PC-9 (cell line): ENCODE data around the gene GSTO2. TPM values are rescaled to one million over a fixed set of nuclear protein-coding genes. Genes with fewer than 3 reads are reported as not detected.
A peak's percentile ranks its signal among the peaks of the same experiment; 100 is the strongest.

Experiments
- BruUV-seq: library from RNA; stranded (reverse); fragments of 400-500 nt; replicated peaks from 2 replicates; lab custom pipeline; 2021; lab: Mats Ljungman, UMichigan
- CTCF ChIA-PET: fragments of 300-600 bp; sonication (Branson Sonifier 250); formaldehyde crosslinking; loops from one replicate; lab custom pipeline; 2022; ENCODE audit warnings: antibody characterized with exemption; lab: Charles Lee
- POLR2A ChIA-PET: fragments of 300-600 bp; sonication (Branson Sonifier 250); formaldehyde crosslinking; loops from one replicate; lab custom pipeline; 2022; ENCODE audit warnings: antibody characterized with exemption; ENCODE audit not compliant: unreplicated experiment; lab: Charles Lee
- DNase-seq, 2 experiments: peaks; one replicate each; pipeline versions ENCODE4 v3.0.0 to v3.0.0-alpha.2; 2015 to 2022; ENCODE audit warnings: mixed read lengths in 1 of 2
- H2AFZ ChIP-seq: fragments of 200-600 bp; sonication (generic); 2 replicates; pipeline ENCODE4 v1.8.1; 2017; ENCODE audit warnings: antibody characterized with exemption
- H3F3A ChIP-seq: fragments of 200-600 bp; sonication (generic); 2 replicates; pipeline ENCODE4 v1.8.1; 2017; ENCODE audit warnings: antibody characterized with exemption, mild to moderate bottlenecking, low read depth; ENCODE audit not compliant: insufficient read depth
- H3K27ac ChIP-seq: fragments of 200-600 bp; sonication (generic); 2 replicates; pipeline ENCODE4 v1.6.1; 2016; ENCODE audit warnings: mixed run types
- H3K27me3 ChIP-seq: fragments of 200-600 bp; sonication (generic); 2 replicates; pipeline ENCODE4 v1.6.1; 2016; ENCODE audit warnings: low read depth, mixed run types; ENCODE audit not compliant: insufficient read depth
- H3K36me3 ChIP-seq: fragments of 200-600 bp; sonication (generic); 2 replicates; pipeline ENCODE4 v1.6.1; 2016; ENCODE audit warnings: low read depth, mixed run types
- H3K4me1 ChIP-seq: fragments of 200-600 bp; sonication (generic); replicated peaks from 2 replicates; pipeline ENCODE4 v1.6.1; 2016; ENCODE audit warnings: mixed run types; ENCODE audit not compliant: insufficient read depth
- H3K4me2 ChIP-seq: fragments of 200-600 bp; sonication (generic); 2 replicates; pipeline ENCODE4 v1.6.1; 2017; ENCODE audit warnings: mixed run types
- H3K4me3 ChIP-seq: fragments of 200-600 bp; sonication (generic); 2 replicates; pipeline ENCODE4 v1.6.1; 2016; ENCODE audit warnings: mixed run types
- H3K79me2 ChIP-seq: fragments of 200-600 bp; sonication (generic); 2 replicates; pipeline ENCODE4 v1.6.1; 2017; ENCODE audit warnings: low read depth, mixed run types
- H3K9me2 ChIP-seq: fragments of 200-600 bp; sonication (generic); 2 replicates; pipeline ENCODE4 v1.8.1; 2017; ENCODE audit warnings: mild to moderate bottlenecking; ENCODE audit not compliant: insufficient read depth
- H3K9me3 ChIP-seq: fragments of 200-600 bp; sonication (generic); 2 replicates; pipeline ENCODE4 v1.8.1; 2016; ENCODE audit warnings: low read depth; ENCODE audit not compliant: insufficient read depth
- H4K20me1 ChIP-seq: fragments of 200-600 bp; sonication (generic); 2 replicates; pipeline ENCODE4 v1.8.1; 2017; ENCODE audit not compliant: insufficient read depth
- CTCF ChIP-seq: fragments of 200-600 bp; sonication (generic); conservative IDR thresholded peaks from 2 replicates; pipeline ENCODE4 v1.6.1; 2017; ENCODE audit warnings: mixed run types, antibody characterized with exemption, mild to moderate bottlenecking, moderate library complexity
- EZH2 ChIP-seq: fragments of 200-600 bp; sonication (generic); IDR thresholded peaks from 2 replicates; pipeline ENCODE4 v1.8.0; 2017; ENCODE audit warnings: antibody characterized with exemption, low read depth
- intact Hi-C: fragments of 100-400 bp; cut with micrococcal nuclease; formaldehyde crosslinking; loops from one replicate; pipeline ENCODE4 v1.10.0; 2022; ENCODE audit not compliant: unreplicated experiment
- total RNA-seq: library from RNA; stranded (reverse); gene quantifications from 2 replicates; pipeline ENCODE4 v1.2.3, GENCODE V29; 2021

Gene GSTO2
- total RNA-seq, 1 experiment from 2014 or later, result 3.3 TPM

GRCh38 chr10:104331208-104331838, 62.3 kb downstream of the GSTO2 start:
- H3K27me3 ChIP-seq, result no peaks in the 10 kb centered on the region
- no peak overlapping the region for H2AFZ ChIP-seq
- POLR2A ChIA-PET, result no interaction called here
- DNase-seq, result peak in 1 of 2 experiments; percentile 86
- no TSS peak for BruUV-seq
- H3K4me2 ChIP-seq, result peak overlapping the region; percentile 65
- intact Hi-C loops, result loop anchor here (10.0 kb wide), 1 partner anchor 437 kb away; no protein-coding TSS in a partner anchor
- peaks cover 87% of the 10 kb centered on the region for H3K79me2 ChIP-seq
- no peaks in the 10 kb centered on the region for H4K20me1 ChIP-seq
- peaks cover 94% of the 10 kb centered on the region for H3K4me1 ChIP-seq
- H3K4me3 ChIP-seq, result peak overlapping the region; percentile 11; the same call in 1 of the 2 replicates
- CTCF ChIA-PET, result no interaction called here
- peaks cover 68% of the 10 kb centered on the region for H3F3A ChIP-seq
- TF ChIP-seq CTCF (no peak), EZH2 (no peak)
- no peaks in the 10 kb centered on the region for H3K36me3 ChIP-seq
- no peaks in the 10 kb centered on the region for H3K9me3 ChIP-seq
- H3K9me2 ChIP-seq, result no peaks in the 10 kb centered on the region
- peak overlapping the region; percentile 95 for H3K27ac ChIP-seq

DNA sequence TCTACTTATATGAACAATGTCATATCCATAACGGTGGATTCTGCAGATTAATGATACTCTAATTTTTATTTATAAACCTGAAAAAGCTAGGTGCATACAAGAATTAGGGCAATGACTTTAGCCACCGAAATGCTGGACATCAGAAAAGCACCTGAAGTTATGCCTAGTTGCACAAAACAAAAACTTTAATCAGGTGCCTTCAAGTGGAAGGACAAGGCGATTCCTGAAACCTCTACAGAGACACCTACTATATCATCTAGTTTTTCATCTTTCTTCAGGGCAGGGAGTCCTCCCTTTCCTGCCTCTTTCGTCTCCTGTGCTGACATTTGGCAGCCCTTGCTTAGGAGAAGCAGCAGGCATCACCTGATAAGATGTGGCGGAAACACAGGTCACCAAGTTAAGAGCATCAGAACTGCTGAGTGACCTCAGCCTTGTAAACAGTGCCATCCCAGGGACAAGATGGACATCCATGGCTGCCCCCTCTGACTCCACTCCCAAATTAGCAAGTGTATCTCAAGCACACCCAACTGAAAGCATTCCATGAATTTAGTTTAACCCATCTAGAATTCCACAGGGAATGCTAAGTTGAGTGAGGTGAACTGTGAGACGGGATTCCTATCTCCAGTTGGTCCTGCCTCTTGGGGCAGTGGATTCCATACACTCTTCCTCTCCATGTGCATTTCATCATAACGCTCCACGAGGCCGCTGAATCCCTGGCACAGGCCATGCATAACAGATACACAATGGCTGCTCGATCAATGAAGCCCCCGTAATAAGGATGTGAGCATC, 63.5 kb downstream of the GSTO2 start:
- Histone ChIP-seq H3K79me2 (peaks cover 87% of the 10 kb centered on the region), H3K4me1 (peaks cover 91% of the 10 kb centered on the region), H3K4me2 (peak overlapping the region; percentile 65), H2AFZ (no peak overlapping the region), H3K27me3 (no peaks in the 10 kb centered on the region), H3K36me3 (no peaks in the 10 kb centered on the region), H3K9me3 (no peaks in the 10 kb centered on the region), H4K20me1 (no peaks in the 10 kb centered on the region), H3F3A (peaks cover 68% of the 10 kb centered on the region), H3K27ac (peak overlapping the region; percentile 95), H3K4me3 (no peak overlapping the region; the same call in 1 of the 2 replicates), H3K9me2 (no peaks in the 10 kb centered on the region)
- no TSS peak for BruUV-seq
- ChIA-PET CTCF (no interaction called here), POLR2A (no interaction called here)
- TF ChIP-seq EZH2 (no peak), CTCF (no peak)
- intact Hi-C loops, result loop anchor here (10.0 kb wide), 1 partner anchor 438 kb away; no protein-coding TSS in a partner anchor
- no peak for DNase-seq

DNA sequence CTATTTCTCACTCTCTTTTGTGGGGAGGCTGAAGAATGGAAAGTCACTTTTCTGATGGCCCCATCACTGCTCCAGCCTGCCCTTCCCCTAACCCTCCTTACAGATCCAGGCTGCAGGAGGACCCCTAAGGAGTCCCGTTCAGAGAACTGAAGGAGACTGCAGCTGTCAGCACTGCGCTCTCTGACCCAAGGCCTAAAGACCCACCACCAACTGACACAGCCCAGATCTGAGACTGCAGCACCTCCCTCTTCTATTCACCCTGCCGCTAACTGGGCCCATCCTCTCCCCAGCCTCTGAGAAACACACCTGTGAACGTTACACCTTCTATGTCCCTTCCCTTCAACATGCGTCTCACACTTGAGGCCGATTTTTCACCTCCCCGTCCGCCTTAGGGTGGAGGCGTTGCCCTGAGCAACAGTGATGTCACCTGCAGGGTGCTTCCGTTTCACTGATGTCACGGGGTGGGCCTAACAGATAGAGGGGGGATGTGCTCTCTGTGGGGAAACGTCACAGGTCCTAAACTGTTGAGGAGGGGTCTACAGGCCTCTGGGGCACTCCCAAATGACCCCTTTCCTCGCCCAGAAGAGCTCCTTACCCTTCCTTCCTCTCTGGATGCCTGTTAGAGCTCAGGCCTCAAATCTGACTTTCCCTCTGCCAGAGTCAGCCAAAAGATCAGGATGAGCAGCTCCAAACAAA, 64.2 kb downstream of the GSTO2 start:
- no peaks in the 10 kb centered on the region for H4K20me1 ChIP-seq
- peak overlapping the region; percentile 95; the same call in 1 of the 2 replicates for H3K27ac ChIP-seq
- H3K36me3 ChIP-seq, result no peaks in the 10 kb centered on the region
- H3K4me2 ChIP-seq, result peak overlapping the region; percentile 65
- peaks cover 84% of the 10 kb centered on the region for H3K4me1 ChIP-seq
- H2AFZ ChIP-seq, result no peak overlapping the region
- H3K27me3 ChIP-seq, result no peaks in the 10 kb centered on the region
- no peak for DNase-seq
- H3K4me3 ChIP-seq, result no peak overlapping the region
- peaks cover 87% of the 10 kb centered on the region for H3K79me2 ChIP-seq
- peaks cover 66% of the 10 kb centered on the region for H3F3A ChIP-seq
- TF ChIP-seq EZH2 (no peak), CTCF (no peak)
- H3K9me3 ChIP-seq, result no peaks in the 10 kb centered on the region
- no TSS peak for BruUV-seq
- H3K9me2 ChIP-seq, result no peaks in the 10 kb centered on the region
- ChIA-PET CTCF (no interaction called here), POLR2A (no interaction called here)
- intact Hi-C loops, result loop anchor here (10.0 kb wide), 1 partner anchor 438 kb away; no protein-coding TSS in a partner anchor
